ENCODE measurements around the gene SORCS2. TPM values are rescaled to one million over a fixed set of nuclear protein-coding genes. Genes with fewer than 3 reads are reported as not detected.

The SORCS2 gene
- total RNA-seq, 2 experiments from 2014 or later = 0.03 TPM; not detected in 1

GRCh38 chr4:7196288-7196651 is 3.9 kb downstream of the SORCS2 start:
- no peak for DNase-seq (ENCODE audit: low spot score)
- Histone ChIP-seq H3K4me1 (ENCODE audit: insufficient read depth, low read length, poor library complexity, severe bottlenecking) (no peaks in the 10 kb centered on the region), H3K36me3 (ENCODE audit: insufficient read depth, low read length) (no peaks in the 10 kb centered on the region), H2AFZ (ENCODE audit: low read length) (no peak overlapping the region), H3K79me2 (ENCODE audit: insufficient read depth, low read depth, low read length) (no peaks in the 10 kb centered on the region), H3K9me3 (ENCODE audit: low read length) (no peaks in the 10 kb centered on the region), H3K9me2 (ENCODE audit: insufficient read depth, low read length) (no peaks in the 10 kb centered on the region), H3K4me2 (ENCODE audit: low read length) (no peak overlapping the region), H3K27ac (ENCODE audit: low read depth, low read length, poor library complexity, severe bottlenecking) (no peak overlapping the region), H4K20me1 (ENCODE audit: insufficient read depth, low read length) (no peaks in the 10 kb centered on the region), H3K4me3 (ENCODE audit: low read depth, low read length, poor library complexity, severe bottlenecking) (no peak overlapping the region)
- BruUV-seq (replicated peaks) = no TSS peak
- intact Hi-C loops (cut with micrococcal nuclease; ENCODE audit: unreplicated experiment) = no loop called here
- TF ChIP-seq CTCF (conservative IDR thresholded peaks at IDR 0.05; ENCODE audit: low read length) (no peak), EZH2phosphoT487 (IDR thresholded peaks at IDR 0.05; ENCODE audit: borderline replicate concordance, low read depth, low read length) (no peak)
- POLR2A ChIA-PET = no interaction called here
- CTCF ChIA-PET (ENCODE audit: unreplicated experiment) = no interaction called here

GRCh38 chr4:7196736-7197135 is 4.4 kb downstream of the SORCS2 start:
- Histone ChIP-seq H3K27ac (ENCODE audit: low read depth, low read length, poor library complexity, severe bottlenecking) (no peak overlapping the region), H4K20me1 (ENCODE audit: insufficient read depth, low read length) (no peaks in the 10 kb centered on the region), H3K4me1 (ENCODE audit: insufficient read depth, low read length, poor library complexity, severe bottlenecking) (no peaks in the 10 kb centered on the region), H3K36me3 (ENCODE audit: insufficient read depth, low read length) (no peaks in the 10 kb centered on the region), H3K4me3 (ENCODE audit: low read depth, low read length, poor library complexity, severe bottlenecking) (no peak overlapping the region), H2AFZ (ENCODE audit: low read length) (no peak overlapping the region), H3K9me3 (ENCODE audit: low read length) (no peaks in the 10 kb centered on the region), H3K4me2 (ENCODE audit: low read length) (no peak overlapping the region), H3K79me2 (ENCODE audit: insufficient read depth, low read depth, low read length) (no peaks in the 10 kb centered on the region), H3K9me2 (ENCODE audit: insufficient read depth, low read length) (no peaks in the 10 kb centered on the region)
- POLR2A ChIA-PET = no interaction called here
- CTCF ChIA-PET (ENCODE audit: unreplicated experiment) = no interaction called here
- TF ChIP-seq CTCF (conservative IDR thresholded peaks at IDR 0.05; ENCODE audit: low read length) = no peak
- TF ChIP-seq EZH2phosphoT487 (IDR thresholded peaks at IDR 0.05; ENCODE audit: borderline replicate concordance, low read depth, low read length) = no peak
- intact Hi-C loops (cut with micrococcal nuclease; ENCODE audit: unreplicated experiment) = no loop called here
- no peak for DNase-seq (ENCODE audit: low spot score)
- BruUV-seq (replicated peaks) = no TSS peak

- Histone ChIP-seq H4K20me1 (ENCODE audit: insufficient read depth, low read length) (no peaks in the 10 kb centered on the region), H3K4me2 (ENCODE audit: low read length) (no peak overlapping the region), H3K4me1 (ENCODE audit: insufficient read depth, low read length, poor library complexity, severe bottlenecking) (no peaks in the 10 kb centered on the region), H3K4me3 (ENCODE audit: low read depth, low read length, poor library complexity, severe bottlenecking) (no peak overlapping the region), H3K27ac (ENCODE audit: low read depth, low read length, poor library complexity, severe bottlenecking) (no peak overlapping the region), H3K79me2 (ENCODE audit: insufficient read depth, low read depth, low read length) (no peaks in the 10 kb centered on the region), H3K9me2 (ENCODE audit: insufficient read depth, low read length) (no peaks in the 10 kb centered on the region), H3K36me3 (ENCODE audit: insufficient read depth, low read length) (no peaks in the 10 kb centered on the region), H2AFZ (ENCODE audit: low read length) (no peak overlapping the region), H3K9me3 (ENCODE audit: low read length) (no peaks in the 10 kb centered on the region)
- CTCF ChIA-PET (ENCODE audit: unreplicated experiment) = no interaction called here
- no TSS peak for BruUV-seq (replicated peaks)
- intact Hi-C loops (cut with micrococcal nuclease; ENCODE audit: unreplicated experiment) = no loop called here
- no peak for DNase-seq (ENCODE audit: low spot score)
- POLR2A ChIA-PET = interaction anchor here (0.6 kb wide), 1 partner anchor 374 kb away, joined by 4 read pairs; no protein-coding TSS in a partner anchor
- TF ChIP-seq CTCF (conservative IDR thresholded peaks at IDR 0.05; ENCODE audit: low read length) (no peak), EZH2phosphoT487 (IDR thresholded peaks at IDR 0.05; ENCODE audit: borderline replicate concordance, low read depth, low read length) (no peak)
Measured at GRCh38 chr4:7197910-7198309, 5.6 kb downstream of the SORCS2 start.

Measured in OCI-LY7 (cell line).